ENCODE measurements around the gene MUC21.
A peak's percentile ranks its signal among the peaks of the same experiment; 100 is the strongest.
"Not testable (repeated sequence)": the region's sequence is repeated elsewhere in the genome, so short reads cannot be mapped to it uniquely, and the experiment has no call there.

Gene MUC21

GRCh38 chr6:30970946-30971345 lies 12.6 kb upstream of the MUC21 start:
- no peak for DNase-seq

GRCh38 chr6:30972816-30973215 lies 10.7 kb upstream of the MUC21 start:
- no peak for DNase-seq

GRCh38 chr6:30974490-30975252 lies 8.8 kb upstream of the MUC21 start:
- DNase-seq, result no peak

GRCh38 chr6:30979141-30979540 lies 4.4 kb upstream of the MUC21 start:
- DNase-seq, result no peak

- DNase-seq, result no peak
Measured at GRCh38 chr6:30979690-30980089, 3.8 kb upstream of the MUC21 start.

- DNase-seq, result peak; percentile 55
Measured at GRCh38 chr6:30981942-30982772, 1.4 kb upstream of the MUC21 start.

GRCh38 chr6:30985490-30985889 lies 2.0 kb downstream of the MUC21 start:
- peak; percentile 25 for DNase-seq

- DNase-seq, result no peak
Measured at GRCh38 chr6:30987304-30987703, 3.8 kb downstream of the MUC21 start.

- peak; percentile 95 for DNase-seq
Measured at GRCh38 chr6:30988209-30988825, 4.8 kb downstream of the MUC21 start.

- peak; percentile 86 for DNase-seq
Measured at GRCh38 chr6:30990422-30991086, 7.0 kb downstream of the MUC21 start.

GRCh38 chr6:30991891-30992290 lies 8.4 kb downstream of the MUC21 start:
- no peak for DNase-seq

- DNase-seq, result no peak
Measured at GRCh38 chr6:30997301-30997700, 13.8 kb downstream of the MUC21 start.

GRCh38 chr6:30998785-30999184 lies 15.3 kb downstream of the MUC21 start:
- no peak for DNase-seq

- not testable (repeated sequence) for DNase-seq
Measured at GRCh38 chr6:31000067-31000860, 16.7 kb downstream of the MUC21 start.

- DNase-seq, result no peak
Measured at GRCh38 chr6:31001281-31001888, 17.9 kb downstream of the MUC21 start.

- DNase-seq, result no peak
Measured at GRCh38 chr6:31002471-31002870, 19.0 kb downstream of the MUC21 start.

- DNase-seq, result no peak
Measured at GRCh38 chr6:31004794-31005193, 21.3 kb downstream of the MUC21 start.

- DNase-seq, result peak; percentile 35
Measured at GRCh38 chr6:31005249-31006020, 21.9 kb downstream of the MUC21 start.

- peak; percentile 87 for DNase-seq
Measured at GRCh38 chr6:31007694-31008093, 24.2 kb downstream of the MUC21 start.

GRCh38 chr6:31008165-31008564 lies 24.6 kb downstream of the MUC21 start:
- DNase-seq, result no peak

- DNase-seq, result no peak
Measured at GRCh38 chr6:31009731-31010130, 26.2 kb downstream of the MUC21 start.
